SK-N-SH treated with all-trans-retinoic acid at 6 μM for 48 hours (cell line): Measurements from ENCODE around the gene WDR59.

Experiments used
- CREB5 ChIP-seq: fragments of 250-450 bp; sonication (Bioruptor Pico); IDR thresholded peaks from 2 replicates; pipeline ENCODE4 v1.5.1; 2020; ENCODE audit warnings: low read depth, mild to moderate bottlenecking, moderate library complexity
- GLIS3 ChIP-seq: fragments of 250-450 bp; sonication (Bioruptor Pico); IDR thresholded peaks from 2 replicates; pipeline ENCODE4 v1.5.0; 2020; ENCODE audit warnings: mild to moderate bottlenecking, moderate library complexity
- ISL1 ChIP-seq: fragments of 250-450 bp; sonication (Bioruptor Pico); IDR thresholded peaks from 2 replicates; pipeline ENCODE4 v2.1.2; 2022; ENCODE audit warnings: mild to moderate bottlenecking, moderate library complexity

- TF ChIP-seq ISL1 (CRISPR knock-in tag): no peak
- TF ChIP-seq CREB5: no peak
- TF ChIP-seq GLIS3 (CRISPR knock-in tag): no peak
These were observed 37.6 kb upstream of the WDR59 start for GRCh38 chr16:75022567-75022966.
